Measurements from ENCODE around the gene SH3BGRL.
"Not testable (repeated sequence)": the region's sequence is repeated elsewhere in the genome, so short reads cannot be mapped to it uniquely, and the experiment has no call there.

The SH3BGRL gene

DNA sequence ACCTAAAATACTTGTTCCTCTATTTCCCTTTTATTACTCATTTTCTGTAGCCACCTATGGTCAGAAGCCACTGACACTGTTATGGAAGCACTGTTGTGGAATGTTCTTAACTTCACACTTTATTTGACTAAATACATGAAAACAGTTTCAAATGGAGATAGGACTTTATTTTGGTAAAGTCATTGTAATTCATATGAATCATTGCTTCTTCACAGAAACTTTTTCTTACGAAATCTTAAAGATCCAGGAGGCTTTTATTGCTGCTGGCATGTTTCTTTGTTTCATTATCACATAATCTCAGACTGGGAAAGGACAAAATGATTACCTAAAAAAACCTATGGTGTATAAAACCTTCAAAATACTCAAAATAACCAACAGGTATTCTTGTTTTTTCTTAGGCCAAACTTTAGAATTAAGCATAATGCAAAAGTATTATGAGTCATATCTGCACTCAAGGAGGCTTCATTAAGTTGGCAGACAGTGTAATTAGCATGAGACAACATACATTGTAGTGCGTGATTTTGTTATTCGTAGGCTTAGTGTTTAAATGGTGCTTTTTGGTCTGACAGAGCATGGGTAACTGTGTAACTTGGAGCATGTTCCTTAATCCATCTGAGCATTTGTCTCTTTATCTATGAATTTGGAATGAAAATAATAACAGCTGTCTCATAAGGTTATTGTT lies 58.0 kb downstream of the SH3BGRL start:
- no peak for DNase-seq

DNA sequence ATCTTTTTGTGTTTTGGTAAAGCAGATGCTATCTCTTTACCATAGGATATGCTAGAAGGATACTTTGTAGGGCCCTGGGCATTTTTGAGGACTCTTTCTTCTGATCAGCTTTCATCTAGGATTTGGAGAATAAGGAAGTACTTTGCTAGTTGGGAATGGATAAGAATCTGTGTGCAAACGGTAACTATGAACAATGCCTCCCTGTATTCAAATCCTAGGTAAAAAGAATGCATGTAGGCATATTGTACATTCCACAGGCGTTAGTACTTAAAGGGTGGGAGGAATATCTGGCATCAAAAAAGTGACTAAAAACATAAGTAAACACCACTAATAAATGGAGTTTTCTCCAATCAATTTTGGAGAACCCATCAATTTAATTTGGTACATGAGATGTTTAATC lies 59.7 kb downstream of the SH3BGRL start:
- DNase-seq: no peak

GRCh38 chrX:81263059-81263458 lies 61.2 kb downstream of the SH3BGRL start:
- DNase-seq: no peak

DNA sequence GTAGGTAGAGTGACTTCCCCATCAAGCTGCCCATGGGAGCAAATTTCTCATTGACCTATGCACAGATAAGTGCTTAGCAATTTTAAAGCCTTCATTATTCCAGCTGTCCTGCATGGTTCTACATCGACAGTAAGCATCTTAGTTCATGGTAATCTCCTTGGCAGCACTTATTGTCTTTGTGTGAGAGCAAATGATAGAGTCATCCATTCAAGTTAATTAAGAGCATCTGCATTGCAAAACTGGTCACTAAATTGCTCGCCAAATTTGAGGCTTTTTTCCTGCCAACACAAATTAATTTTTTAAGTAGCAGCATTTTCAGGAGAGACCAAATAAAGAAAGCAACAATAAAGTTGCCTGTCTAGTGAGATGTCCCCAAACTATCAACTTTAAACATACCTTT lies 76.7 kb downstream of the SH3BGRL start:
- no peak for DNase-seq

DNA sequence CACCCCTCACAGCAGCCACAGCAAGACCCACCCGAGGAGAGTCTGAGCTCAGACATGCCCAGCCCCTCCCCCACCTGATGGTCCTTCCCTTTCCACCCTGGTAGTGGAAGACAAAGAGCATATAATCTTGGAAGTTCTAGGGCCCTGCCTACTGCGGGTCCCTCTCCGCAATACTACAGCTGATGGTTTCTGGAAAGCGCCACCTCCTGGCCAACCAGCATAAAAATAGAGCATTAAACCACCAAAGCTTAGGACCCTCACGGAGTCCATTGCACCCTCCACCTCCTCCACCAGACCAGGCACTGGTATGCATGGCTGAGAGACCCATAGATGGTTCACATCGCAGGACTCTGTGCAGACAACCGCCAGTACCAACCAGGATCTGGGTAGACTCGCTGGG lies 78.2 kb downstream of the SH3BGRL start:
- no peak for DNase-seq

DNA sequence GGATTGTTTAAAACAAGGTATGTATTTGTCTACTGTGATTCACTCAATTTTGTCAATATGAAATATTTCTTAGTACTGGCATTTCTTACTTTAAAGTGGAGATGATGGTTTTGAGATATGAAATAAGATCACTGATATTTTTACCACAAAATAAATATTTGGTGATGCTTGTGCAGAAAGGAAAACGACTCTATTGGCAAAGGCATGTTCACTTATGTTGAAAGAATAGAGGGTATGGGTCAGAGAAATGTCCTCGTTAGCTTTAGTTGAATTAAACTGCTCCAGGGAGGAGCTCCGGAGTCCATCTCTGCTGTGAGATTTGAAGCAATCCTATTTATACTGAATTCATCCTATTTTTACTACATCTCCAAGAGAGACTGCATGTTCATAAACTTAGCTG lies 84.2 kb downstream of the SH3BGRL start:
- no peak for DNase-seq

GRCh38 chrX:81286608-81287007 lies 84.7 kb downstream of the SH3BGRL start:
- no peak for DNase-seq

- DNase-seq: no peak
Measured at GRCh38 chrX:81291996-81292395, 90.1 kb downstream of the SH3BGRL start.

- DNase-seq: no peak
Measured at GRCh38 chrX:81294101-81294500, 92.2 kb downstream of the SH3BGRL start.

DNA sequence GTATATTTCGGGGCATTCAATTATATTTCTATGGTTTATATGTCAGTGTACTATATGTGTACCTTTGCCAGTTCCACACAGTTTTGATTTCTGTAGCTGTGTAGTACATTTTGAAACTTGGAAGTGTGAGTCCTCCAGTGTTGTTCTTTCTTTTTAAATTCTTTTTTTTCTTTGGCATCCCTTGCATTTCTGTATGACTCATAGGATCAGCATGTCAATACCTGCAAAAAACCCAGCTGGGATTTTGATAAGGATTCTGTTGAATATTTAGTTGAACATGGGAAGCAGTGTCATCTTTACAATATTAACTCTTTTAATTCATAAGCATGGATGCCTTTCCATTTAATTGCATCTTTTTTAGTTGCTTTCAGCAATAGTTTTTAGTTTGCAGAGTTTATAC lies 100.0 kb downstream of the SH3BGRL start:
- DNase-seq: no peak

GRCh38 chrX:81304563-81304962 lies 102.7 kb downstream of the SH3BGRL start:
- no peak for DNase-seq

DNA sequence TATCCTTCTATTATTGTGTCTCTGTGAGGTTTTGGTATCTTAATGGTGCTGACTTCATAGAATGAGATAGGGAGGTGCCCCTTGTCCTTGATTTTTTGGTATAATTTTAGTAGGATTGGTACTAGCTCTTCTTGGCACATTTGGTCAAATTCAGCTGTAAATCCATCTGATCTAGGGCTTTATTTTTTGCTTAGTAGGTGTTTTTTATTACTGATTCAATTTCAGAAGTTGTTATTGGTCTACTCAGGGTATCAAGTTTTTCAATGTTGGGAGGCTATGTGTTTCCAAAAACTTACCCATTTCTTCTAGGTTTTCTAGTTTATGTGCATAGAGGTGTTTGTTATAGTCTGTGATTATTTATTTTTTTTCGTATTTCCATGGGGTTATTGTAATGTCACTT lies 103.3 kb downstream of the SH3BGRL start:
- no peak for DNase-seq

DNA sequence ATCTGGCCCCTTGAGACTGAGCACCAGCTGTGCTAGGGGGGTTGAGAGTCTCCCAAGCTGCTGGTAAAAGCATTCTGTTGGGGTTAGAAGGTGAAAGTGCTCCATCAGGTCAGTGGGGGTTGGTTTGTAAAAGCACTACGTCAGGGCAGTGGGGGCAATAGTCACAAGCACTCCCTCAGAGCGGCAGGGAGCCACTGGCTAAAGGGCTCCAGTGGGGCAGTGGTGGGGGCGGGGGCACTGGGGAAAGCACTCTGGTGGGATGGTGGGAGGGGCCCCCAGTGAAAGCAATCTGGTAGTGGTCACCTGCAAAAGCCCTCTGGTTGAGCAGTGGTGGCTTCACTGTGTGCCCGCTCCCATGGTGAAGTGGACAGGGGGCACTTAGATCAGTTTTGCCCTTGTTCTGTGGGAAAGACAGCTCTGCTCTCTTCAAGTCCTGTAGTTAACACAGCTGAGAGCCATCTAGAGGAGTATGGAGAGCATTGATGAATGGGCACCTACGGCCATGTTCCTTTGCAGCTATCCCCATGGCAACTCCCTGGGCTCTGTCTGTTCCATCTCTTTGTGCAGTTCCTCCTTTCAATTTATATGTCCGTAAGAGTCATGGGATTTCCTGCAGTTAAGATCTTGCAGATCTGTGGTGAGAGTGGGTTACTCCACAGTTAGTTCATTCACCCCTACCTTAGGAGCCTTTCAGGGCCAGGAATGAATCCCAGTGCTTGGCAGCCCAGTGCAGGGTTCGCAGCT lies 106.4 kb downstream of the SH3BGRL start:
- DNase-seq: no peak

GRCh38 chrX:81316163-81316562 lies 114.3 kb downstream of the SH3BGRL start:
- no peak for DNase-seq

GRCh38 chrX:81331653-81332052 lies 129.8 kb downstream of the SH3BGRL start:
- DNase-seq: not testable (repeated sequence)

DNA sequence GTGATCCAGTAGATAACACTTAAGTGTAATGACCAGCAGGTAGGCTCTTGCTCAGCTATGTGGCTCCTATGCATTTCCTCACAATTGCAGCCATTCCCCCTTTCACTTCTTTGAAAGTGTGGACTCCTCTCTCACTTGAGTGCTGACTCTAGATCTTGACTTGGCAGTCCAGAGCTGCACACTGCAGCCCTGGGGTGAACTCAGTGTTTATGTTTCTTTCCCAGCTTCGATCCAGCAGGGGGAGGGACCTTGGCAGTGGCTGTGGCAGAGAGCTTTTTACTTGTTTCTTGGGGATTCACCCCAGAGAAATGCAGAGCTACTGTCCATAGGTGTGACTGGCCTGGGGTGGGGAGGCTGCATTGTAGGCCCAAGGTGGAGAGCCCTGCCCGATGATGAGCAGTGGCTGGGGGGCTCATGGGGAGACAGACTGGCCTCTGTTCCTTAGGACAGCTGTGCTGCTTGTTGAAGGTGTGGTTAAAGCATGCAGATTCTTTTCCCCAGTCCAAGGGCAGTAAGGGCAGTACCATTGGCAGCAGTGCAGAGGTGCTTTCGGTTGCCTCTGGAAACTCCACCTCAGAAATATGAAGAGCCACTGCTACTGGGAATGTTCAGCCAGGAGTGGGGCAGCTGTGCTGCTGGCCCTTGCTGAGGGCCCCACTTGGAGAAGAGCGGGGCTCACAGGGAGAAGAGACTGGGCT lies 134.7 kb downstream of the SH3BGRL start:
- DNase-seq: no peak

- no peak for DNase-seq
Measured at GRCh38 chrX:81337805-81338204, 135.9 kb downstream of the SH3BGRL start.

GRCh38 chrX:81338924-81339323 lies 137.0 kb downstream of the SH3BGRL start:
- DNase-seq: no peak

GRCh38 chrX:81345296-81345695 lies 143.4 kb downstream of the SH3BGRL start:
- DNase-seq: not testable (repeated sequence)

Data from cortex of kidney (tissue), 1 donor.